Bone marrow (tissue), 2 donors: Measurements from ENCODE around the gene PCYT2.

ENCODE experiments used
- DNase-seq, 2 donors: peaks; one replicate each; lab custom pipeline; 2025; lab: John Stamatoyannopoulos, UW

The PCYT2 gene

GRCh38 chr17:81912441-81913309, 1.5 kb upstream of the PCYT2 start:
- no peak for DNase-seq

GRCh38 chr17:81911969-81912368, 770 bp upstream of the PCYT2 start:
- no peak for DNase-seq

GRCh38 chr17:81910840-81911276, 341 bp downstream of the PCYT2 start:
- no peak for DNase-seq

- DNase-seq: no peak
These were observed 996 bp downstream of the PCYT2 start for GRCh38 chr17:81909966-81910839.

GRCh38 chr17:81909231-81909630, 2.0 kb downstream of the PCYT2 start:
- no peak for DNase-seq

- DNase-seq: no peak
These were observed 2.4 kb downstream of the PCYT2 start for GRCh38 chr17:81908793-81909192.

GRCh38 chr17:81907219-81908145, 3.7 kb downstream of the PCYT2 start:
- DNase-seq: no peak

GRCh38 chr17:81906476-81907218, 4.6 kb downstream of the PCYT2 start:
- DNase-seq: no peak

GRCh38 chr17:81905993-81906392, 5.2 kb downstream of the PCYT2 start:
- no peak for DNase-seq

GRCh38 chr17:81905424-81905875, 5.7 kb downstream of the PCYT2 start:
- DNase-seq: no peak

GRCh38 chr17:81904600-81905423, 6.4 kb downstream of the PCYT2 start:
- DNase-seq: no peak

- no peak for DNase-seq
These were observed 7.2 kb downstream of the PCYT2 start for GRCh38 chr17:81903896-81904599.

- DNase-seq: no peak
These were observed 7.8 kb downstream of the PCYT2 start for GRCh38 chr17:81903415-81903831.

GRCh38 chr17:81902653-81903414, 8.4 kb downstream of the PCYT2 start:
- no peak for DNase-seq

- no peak for DNase-seq
These were observed 9.1 kb downstream of the PCYT2 start, which contains the start of gene NPB for GRCh38 chr17:81902023-81902652. NPB (plus strand) TSS chr17:81902238; CDS start chr17:81902278, 40 bp downstream.

- DNase-seq: no peak
These were observed 9.8 kb downstream of the PCYT2 start for GRCh38 chr17:81901167-81902022.

GRCh38 chr17:81900181-81900820, 10.9 kb downstream of the PCYT2 start:
- DNase-seq: no peak
